Measurements from ENCODE around the gene NFYA.

NFYA gene

DNA sequence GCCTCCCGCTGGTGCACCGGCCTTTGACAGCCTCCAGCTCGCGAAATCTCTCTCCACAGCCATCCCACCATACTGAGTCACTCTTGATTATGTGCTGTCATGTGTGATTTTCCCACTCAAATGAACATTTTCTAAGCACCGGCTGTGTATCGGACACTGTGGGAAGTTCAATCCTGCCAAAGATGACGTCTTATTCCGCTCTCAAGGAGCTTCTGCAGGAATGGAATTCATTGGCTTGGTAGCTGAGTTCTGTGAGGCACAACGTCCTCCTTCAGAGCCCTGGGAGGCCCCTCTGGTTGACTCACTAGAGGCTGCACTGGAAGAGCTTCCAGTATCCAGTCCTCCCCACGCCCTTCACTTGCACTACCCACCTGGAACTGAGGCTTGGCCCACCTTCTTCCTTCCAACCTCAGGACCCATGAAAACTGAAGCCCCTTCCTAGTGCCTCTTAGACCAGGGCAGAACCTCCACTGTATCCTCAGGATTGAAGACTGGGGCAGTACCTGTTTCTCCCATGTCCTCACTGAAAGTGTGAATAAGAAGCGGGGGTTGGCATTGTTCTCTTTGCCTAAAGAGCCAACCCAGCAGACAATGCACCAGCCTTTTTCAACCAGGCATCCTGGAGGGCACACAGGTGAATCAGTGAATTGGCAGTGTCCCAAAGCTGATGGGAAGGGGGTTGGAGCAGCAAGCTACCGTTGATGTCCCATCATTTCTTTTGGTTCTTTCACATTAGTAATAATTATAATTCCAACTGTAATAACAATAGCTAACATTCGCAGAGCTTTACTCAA, 35.5 kb upstream of the NFYA start:
- H3K4me2 ChIP-seq (ENCODE audit: insufficient read depth, low read length) = no peak overlapping the region
- H3K9ac ChIP-seq (ENCODE audit: low read depth, low read length) = no peak overlapping the region
- ATAC-seq (ENCODE audit: insufficient read depth, low read depth) = no peak
- no peak overlapping the region for H3K27ac ChIP-seq (ENCODE audit: low read length)
- H3K4me1 ChIP-seq (ENCODE audit: insufficient read depth, low read length) = no peaks in the 10 kb centered on the region
- no peak for DNase-seq
- no peaks in the 10 kb centered on the region for H3K27me3 ChIP-seq (ENCODE audit: insufficient read depth, low read length, poor library complexity)
- no peaks in the 10 kb centered on the region for H4K20me1 ChIP-seq (ENCODE audit: insufficient read depth, low read length)
- TF ChIP-seq, protein P1, sequence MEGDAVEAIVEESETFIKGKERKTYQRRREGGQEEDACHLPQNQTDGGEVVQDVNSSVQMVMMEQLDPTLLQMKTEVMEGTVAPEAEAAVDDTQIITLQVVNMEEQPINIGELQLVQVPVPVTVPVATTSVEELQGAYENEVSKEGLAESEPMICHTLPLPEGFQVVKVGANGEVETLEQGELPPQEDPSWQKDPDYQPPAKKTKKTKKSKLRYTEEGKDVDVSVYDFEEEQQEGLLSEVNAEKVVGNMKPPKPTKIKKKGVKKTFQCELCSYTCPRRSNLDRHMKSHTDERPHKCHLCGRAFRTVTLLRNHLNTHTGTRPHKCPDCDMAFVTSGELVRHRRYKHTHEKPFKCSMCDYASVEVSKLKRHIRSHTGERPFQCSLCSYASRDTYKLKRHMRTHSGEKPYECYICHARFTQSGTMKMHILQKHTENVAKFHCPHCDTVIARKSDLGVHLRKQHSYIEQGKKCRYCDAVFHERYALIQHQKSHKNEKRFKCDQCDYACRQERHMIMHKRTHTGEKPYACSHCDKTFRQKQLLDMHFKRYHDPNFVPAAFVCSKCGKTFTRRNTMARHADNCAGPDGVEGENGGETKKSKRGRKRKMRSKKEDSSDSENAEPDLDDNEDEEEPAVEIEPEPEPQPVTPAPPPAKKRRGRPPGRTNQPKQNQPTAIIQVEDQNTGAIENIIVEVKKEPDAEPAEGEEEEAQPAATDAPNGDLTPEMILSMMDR (IDR thresholded peaks at IDR 0.05; ENCODE audit: borderline replicate concordance, extremely low read depth, low read length, poor library complexity, severe bottlenecking) = no peak
- TF ChIP-seq EZH2 (IDR thresholded peaks at IDR 0.05; ENCODE audit: borderline replicate concordance, low read depth, low read length, severe bottlenecking) = no peak
- no peaks in the 10 kb centered on the region for H3K36me3 ChIP-seq (ENCODE audit: insufficient read depth, low read length)
- H3K79me2 ChIP-seq (ENCODE audit: insufficient read depth, low read length) = no peaks in the 10 kb centered on the region
- H3K4me3 ChIP-seq (ENCODE audit: low read depth in 1 of 2, low read length in 2 of 2) = no peak overlapping the region
- H2AFZ ChIP-seq (ENCODE audit: low read depth, low read length) = no peak overlapping the region
- no peaks in the 10 kb centered on the region for H3K9me3 ChIP-seq (ENCODE audit: insufficient read depth, low read length, severe bottlenecking)

DNA sequence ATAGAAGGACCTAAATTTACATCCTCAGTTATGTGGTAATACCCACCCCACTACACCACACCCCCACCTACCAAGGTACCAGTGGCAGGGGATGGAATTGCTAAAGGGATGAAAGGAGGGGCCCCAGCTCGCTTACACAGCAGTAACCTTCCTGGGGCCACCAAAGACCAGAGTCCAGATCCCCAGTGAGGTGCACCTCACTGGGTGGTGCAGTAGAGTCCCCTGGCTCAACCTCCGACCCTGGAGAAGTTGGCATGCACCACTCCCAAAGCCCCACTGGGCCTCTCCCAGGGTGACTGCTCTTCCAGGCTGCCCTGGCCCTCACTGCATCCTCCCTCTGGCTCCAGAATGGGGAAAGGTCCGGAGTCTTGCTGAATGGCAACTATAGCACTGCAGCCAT, 34.6 kb upstream of the NFYA start:
- no peaks in the 10 kb centered on the region for H3K79me2 ChIP-seq (ENCODE audit: insufficient read depth, low read length)
- H4K20me1 ChIP-seq (ENCODE audit: insufficient read depth, low read length) = no peaks in the 10 kb centered on the region
- H3K27me3 ChIP-seq (ENCODE audit: insufficient read depth, low read length, poor library complexity) = no peaks in the 10 kb centered on the region
- no peak for ATAC-seq (ENCODE audit: insufficient read depth, low read depth)
- H3K36me3 ChIP-seq (ENCODE audit: insufficient read depth, low read length) = no peaks in the 10 kb centered on the region
- H3K9ac ChIP-seq (ENCODE audit: low read depth, low read length) = no peak overlapping the region
- no peak overlapping the region for H3K27ac ChIP-seq (ENCODE audit: low read length)
- TF ChIP-seq, protein P1 (IDR thresholded peaks at IDR 0.05; ENCODE audit: borderline replicate concordance, extremely low read depth, low read length, poor library complexity, severe bottlenecking) = no peak
- TF ChIP-seq EZH2 (IDR thresholded peaks at IDR 0.05; ENCODE audit: borderline replicate concordance, low read depth, low read length, severe bottlenecking) = no peak
- no peak overlapping the region for H3K4me2 ChIP-seq (ENCODE audit: insufficient read depth, low read length)
- no peak overlapping the region for H3K4me3 ChIP-seq (ENCODE audit: low read depth in 1 of 2, low read length in 2 of 2)
- H2AFZ ChIP-seq (ENCODE audit: low read depth, low read length) = no peak overlapping the region
- no peak for DNase-seq
- H3K4me1 ChIP-seq (ENCODE audit: insufficient read depth, low read length) = no peaks in the 10 kb centered on the region
- H3K9me3 ChIP-seq (ENCODE audit: insufficient read depth, low read length, severe bottlenecking) = no peaks in the 10 kb centered on the region

GRCh38 chr6:41039060-41039998, 33.4 kb upstream of the NFYA start, which contains the start of gene UNC5CL:
Gene UNC5CL (minus strand): TSS chr6:41039221. CDS start chr6:41035074, 4,147 bp downstream.
- no peaks in the 10 kb centered on the region for H3K9me3 ChIP-seq (ENCODE audit: insufficient read depth, low read length, severe bottlenecking)
- no peaks in the 10 kb centered on the region for H3K36me3 ChIP-seq (ENCODE audit: insufficient read depth, low read length)
- no peaks in the 10 kb centered on the region for H4K20me1 ChIP-seq (ENCODE audit: insufficient read depth, low read length)
- TF ChIP-seq, protein P1 (IDR thresholded peaks at IDR 0.05; ENCODE audit: borderline replicate concordance, extremely low read depth, low read length, poor library complexity, severe bottlenecking) = peak; percentile 98
- no peak for TF ChIP-seq EZH2 (IDR thresholded peaks at IDR 0.05; ENCODE audit: borderline replicate concordance, low read depth, low read length, severe bottlenecking)
- H3K79me2 ChIP-seq (ENCODE audit: insufficient read depth, low read length) = no peaks in the 10 kb centered on the region
- DNase-seq (peak; percentile 72), ATAC-seq (ENCODE audit: insufficient read depth, low read depth) (peak; percentile 91)
- H2AFZ ChIP-seq (ENCODE audit: low read depth, low read length) = no peak within 1 kb of the TSS
- H3K9ac ChIP-seq (ENCODE audit: low read depth, low read length) = no peak within 1 kb of the TSS
- no peaks in the 10 kb centered on the region for H3K4me1 ChIP-seq (ENCODE audit: insufficient read depth, low read length)
- no peak within 1 kb of the TSS for H3K4me3 ChIP-seq (ENCODE audit: low read depth in 1 of 2, low read length in 2 of 2)
- H3K27ac ChIP-seq (ENCODE audit: low read length) = no peak within 1 kb of the TSS
- H3K27me3 ChIP-seq (ENCODE audit: insufficient read depth, low read length, poor library complexity) = no peaks in the 10 kb centered on the region
- H3K4me2 ChIP-seq (ENCODE audit: insufficient read depth, low read length) = no peak within 1 kb of the TSS
